Germinal center (tissue), 1 donor: ENCODE results near the gene GAGE12G.
"Not testable (repeated sequence)": the region's sequence is repeated elsewhere in the genome, so short reads cannot be mapped to it uniquely, and the experiment has no call there.

Source experiments
- DNase-seq: peaks from one replicate; pipeline ENCODE4 v3.0.0; 2012; ENCODE audit warnings: mixed read lengths, low spot score

Gene GAGE12G, protein sequence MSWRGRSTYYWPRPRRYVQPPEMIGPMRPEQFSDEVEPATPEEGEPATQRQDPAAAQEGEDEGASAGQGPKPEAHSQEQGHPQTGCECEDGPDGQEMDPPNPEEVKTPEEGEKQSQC

DNA sequence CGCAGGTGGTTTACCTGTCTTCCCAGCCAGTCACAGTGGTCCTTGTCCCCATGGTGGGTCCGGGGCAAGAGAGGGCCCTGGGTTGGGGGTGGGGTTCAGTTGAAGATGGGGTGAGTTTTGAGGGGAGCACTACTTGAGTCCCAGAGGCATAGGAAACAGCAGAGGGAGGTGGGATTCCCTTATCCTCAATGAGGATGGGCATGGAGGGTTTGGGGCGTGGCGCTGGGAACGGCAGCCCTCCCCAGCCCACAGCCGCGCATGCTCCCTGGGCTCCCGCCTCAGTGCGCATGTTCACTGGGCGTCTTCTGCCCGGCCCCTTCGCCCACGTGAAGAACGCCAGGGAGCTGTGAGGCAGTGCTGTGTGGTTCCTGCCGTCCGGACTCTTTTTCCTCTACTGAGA, at the start of gene GAGE12G:
Gene GAGE12G (plus strand): TSS at position 301 of the 400 bp plus-strand sequence. CDS start 1,155 bp downstream, outside the sequence.
- DNase-seq, result not testable (repeated sequence)

DNA sequence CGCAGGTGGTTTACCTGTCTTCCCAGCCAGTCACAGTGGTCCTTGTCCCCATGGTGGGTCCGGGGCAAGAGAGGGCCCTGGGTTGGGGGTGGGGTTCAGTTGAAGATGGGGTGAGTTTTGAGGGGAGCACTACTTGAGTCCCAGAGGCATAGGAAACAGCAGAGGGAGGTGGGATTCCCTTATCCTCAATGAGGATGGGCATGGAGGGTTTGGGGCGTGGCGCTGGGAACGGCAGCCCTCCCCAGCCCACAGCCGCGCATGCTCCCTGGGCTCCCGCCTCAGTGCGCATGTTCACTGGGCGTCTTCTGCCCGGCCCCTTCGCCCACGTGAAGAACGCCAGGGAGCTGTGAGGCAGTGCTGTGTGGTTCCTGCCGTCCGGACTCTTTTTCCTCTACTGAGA, 38.3 kb upstream of the GAGE12G start, which contains the start of gene GAGE12C:
Gene GAGE12C (plus strand): TSS at position 301 of the 400 bp plus-strand sequence. CDS start 1,155 bp downstream, outside the sequence.
- DNase-seq, result not testable (repeated sequence)

DNA sequence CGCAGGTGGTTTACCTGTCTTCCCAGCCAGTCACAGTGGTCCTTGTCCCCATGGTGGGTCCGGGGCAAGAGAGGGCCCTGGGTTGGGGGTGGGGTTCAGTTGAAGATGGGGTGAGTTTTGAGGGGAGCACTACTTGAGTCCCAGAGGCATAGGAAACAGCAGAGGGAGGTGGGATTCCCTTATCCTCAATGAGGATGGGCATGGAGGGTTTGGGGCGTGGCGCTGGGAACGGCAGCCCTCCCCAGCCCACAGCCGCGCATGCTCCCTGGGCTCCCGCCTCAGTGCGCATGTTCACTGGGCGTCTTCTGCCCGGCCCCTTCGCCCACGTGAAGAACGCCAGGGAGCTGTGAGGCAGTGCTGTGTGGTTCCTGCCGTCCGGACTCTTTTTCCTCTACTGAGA, 28.8 kb upstream of the GAGE12G start, which contains the start of gene GAGE12D:
Gene GAGE12D (plus strand): TSS at position 301 of the 400 bp plus-strand sequence. CDS start 1,155 bp downstream, outside the sequence.
- DNase-seq, result not testable (repeated sequence)

DNA sequence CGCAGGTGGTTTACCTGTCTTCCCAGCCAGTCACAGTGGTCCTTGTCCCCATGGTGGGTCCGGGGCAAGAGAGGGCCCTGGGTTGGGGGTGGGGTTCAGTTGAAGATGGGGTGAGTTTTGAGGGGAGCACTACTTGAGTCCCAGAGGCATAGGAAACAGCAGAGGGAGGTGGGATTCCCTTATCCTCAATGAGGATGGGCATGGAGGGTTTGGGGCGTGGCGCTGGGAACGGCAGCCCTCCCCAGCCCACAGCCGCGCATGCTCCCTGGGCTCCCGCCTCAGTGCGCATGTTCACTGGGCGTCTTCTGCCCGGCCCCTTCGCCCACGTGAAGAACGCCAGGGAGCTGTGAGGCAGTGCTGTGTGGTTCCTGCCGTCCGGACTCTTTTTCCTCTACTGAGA, 19.2 kb upstream of the GAGE12G start, which contains the start of gene GAGE12E:
Gene GAGE12E (plus strand): TSS at position 301 of the 400 bp plus-strand sequence. CDS start 1,155 bp downstream, outside the sequence.
- not testable (repeated sequence) for DNase-seq

DNA sequence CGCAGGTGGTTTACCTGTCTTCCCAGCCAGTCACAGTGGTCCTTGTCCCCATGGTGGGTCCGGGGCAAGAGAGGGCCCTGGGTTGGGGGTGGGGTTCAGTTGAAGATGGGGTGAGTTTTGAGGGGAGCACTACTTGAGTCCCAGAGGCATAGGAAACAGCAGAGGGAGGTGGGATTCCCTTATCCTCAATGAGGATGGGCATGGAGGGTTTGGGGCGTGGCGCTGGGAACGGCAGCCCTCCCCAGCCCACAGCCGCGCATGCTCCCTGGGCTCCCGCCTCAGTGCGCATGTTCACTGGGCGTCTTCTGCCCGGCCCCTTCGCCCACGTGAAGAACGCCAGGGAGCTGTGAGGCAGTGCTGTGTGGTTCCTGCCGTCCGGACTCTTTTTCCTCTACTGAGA, 9.7 kb upstream of the GAGE12G start, which contains the start of gene GAGE12F:
Gene GAGE12F (plus strand): TSS at position 301 of the 400 bp plus-strand sequence. CDS start 1,155 bp downstream, outside the sequence.
- DNase-seq, result not testable (repeated sequence)

DNA sequence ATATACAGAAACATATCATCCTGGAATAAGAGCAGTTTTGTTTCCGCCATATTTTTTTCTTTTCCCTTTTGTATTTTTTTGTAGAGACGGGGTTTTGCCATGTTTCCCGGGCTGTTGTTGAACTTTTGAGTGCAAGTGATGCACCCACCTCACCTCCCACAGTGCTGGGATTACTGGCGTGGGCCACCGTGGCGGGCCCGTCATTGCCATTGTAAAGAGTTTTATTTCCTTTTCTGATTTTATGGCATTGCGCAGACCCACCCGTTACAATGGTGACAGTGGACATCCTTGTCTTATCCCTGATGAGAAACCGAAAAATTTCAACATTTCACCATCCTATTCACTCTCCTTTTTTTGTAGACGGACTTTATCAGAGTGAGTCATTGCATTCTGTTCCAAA, 1.5 kb upstream of the GAGE12G start:
- not testable (repeated sequence) for DNase-seq

DNA sequence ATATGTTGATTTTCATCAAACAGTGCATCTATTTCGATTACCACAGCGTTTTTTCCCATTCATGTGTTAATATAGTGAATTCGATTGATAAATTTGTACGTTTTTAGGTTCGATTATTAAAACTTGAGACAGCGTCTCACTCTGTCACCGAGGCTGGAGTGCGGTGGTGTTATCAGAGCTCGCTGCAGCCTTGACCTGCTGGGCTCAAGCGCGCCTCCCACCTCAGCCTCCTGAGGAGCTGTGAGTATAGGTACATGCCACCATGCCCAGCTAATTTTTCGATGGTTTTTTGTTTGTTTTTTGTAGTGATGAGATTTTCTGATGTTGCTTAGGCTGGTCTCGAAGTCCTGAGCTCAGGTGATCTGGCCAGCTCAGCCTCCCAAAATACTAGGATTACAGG, 1.0 kb upstream of the GAGE12G start:
- DNase-seq, result not testable (repeated sequence)

DNA sequence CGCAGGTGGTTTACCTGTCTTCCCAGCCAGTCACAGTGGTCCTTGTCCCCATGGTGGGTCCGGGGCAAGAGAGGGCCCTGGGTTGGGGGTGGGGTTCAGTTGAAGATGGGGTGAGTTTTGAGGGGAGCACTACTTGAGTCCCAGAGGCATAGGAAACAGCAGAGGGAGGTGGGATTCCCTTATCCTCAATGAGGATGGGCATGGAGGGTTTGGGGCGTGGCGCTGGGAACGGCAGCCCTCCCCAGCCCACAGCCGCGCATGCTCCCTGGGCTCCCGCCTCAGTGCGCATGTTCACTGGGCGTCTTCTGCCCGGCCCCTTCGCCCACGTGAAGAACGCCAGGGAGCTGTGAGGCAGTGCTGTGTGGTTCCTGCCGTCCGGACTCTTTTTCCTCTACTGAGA, 9.4 kb downstream of the GAGE12G start, which contains the start of gene GAGE12H:
Gene GAGE12H (plus strand): TSS at position 301 of the 400 bp plus-strand sequence. CDS start 1,155 bp downstream, outside the sequence.
- not testable (repeated sequence) for DNase-seq

DNA sequence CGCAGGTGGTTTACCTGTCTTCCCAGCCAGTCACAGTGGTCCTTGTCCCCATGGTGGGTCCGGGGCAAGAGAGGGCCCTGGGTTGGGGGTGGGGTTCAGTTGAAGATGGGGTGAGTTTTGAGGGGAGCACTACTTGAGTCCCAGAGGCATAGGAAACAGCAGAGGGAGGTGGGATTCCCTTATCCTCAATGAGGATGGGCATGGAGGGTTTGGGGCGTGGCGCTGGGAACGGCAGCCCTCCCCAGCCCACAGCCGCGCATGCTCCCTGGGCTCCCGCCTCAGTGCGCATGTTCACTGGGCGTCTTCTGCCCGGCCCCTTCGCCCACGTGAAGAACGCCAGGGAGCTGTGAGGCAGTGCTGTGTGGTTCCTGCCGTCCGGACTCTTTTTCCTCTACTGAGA, 19.0 kb downstream of the GAGE12G start, which contains the start of gene GAGE2A:
Gene GAGE2A (plus strand): TSS at position 301 of the 400 bp plus-strand sequence. CDS start 1,155 bp downstream, outside the sequence.
- DNase-seq, result not testable (repeated sequence)

DNA sequence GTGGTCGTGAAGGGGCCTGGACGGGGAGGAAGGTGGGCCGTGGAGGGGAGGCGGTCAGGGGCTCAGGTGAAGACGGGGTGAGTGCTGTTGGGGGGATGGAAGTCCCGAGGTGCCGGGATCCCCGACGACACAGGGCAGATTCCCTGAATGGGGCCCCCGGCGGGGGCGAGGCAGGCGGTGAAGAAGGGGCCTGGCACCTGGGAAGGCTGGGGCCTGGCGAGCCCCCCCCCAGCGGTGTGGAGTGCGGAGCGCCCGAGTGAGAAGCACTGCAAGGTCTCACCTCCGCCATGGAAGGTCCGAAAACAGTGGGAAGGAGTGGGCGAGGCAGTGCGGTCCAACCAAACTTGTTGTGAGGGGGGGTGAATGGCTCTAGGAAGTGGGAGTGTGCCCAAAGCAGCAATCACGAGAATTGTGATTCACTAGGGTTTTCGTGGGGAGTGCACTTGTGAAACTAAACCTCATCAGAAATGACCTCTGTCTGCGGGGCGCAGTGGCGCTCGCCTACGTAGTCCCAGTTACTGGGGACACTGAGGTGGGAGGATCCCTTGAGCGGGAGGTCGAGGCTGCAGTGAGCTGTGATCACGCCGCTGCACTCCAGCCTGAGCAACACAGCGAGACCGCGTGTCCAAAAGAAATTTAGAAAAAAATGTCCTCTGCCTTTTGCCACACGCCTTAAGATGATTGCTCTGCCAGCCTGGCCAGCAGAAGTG, 19.7 kb downstream of the GAGE12G start:
- not testable (repeated sequence) for DNase-seq

DNA sequence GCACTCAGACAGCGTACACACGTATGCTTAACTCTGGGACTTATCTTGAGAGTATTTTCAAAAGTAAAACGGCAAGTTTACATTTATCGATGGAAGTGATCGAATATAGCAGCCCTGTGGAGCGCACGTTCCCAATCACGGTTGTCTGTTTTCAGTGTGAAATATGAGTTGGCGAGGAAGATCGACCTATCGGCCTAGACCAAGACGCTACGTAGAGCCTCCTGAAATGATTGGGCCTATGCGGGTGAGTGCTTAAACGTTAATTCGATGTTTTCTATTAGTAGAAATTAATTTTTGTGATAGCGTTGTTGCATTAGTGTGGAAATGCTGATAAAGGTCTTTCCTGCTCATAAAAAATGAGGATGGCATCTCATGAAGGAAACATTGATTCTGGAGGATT, 20.3 kb downstream of the GAGE12G start:
- not testable (repeated sequence) for DNase-seq

DNA sequence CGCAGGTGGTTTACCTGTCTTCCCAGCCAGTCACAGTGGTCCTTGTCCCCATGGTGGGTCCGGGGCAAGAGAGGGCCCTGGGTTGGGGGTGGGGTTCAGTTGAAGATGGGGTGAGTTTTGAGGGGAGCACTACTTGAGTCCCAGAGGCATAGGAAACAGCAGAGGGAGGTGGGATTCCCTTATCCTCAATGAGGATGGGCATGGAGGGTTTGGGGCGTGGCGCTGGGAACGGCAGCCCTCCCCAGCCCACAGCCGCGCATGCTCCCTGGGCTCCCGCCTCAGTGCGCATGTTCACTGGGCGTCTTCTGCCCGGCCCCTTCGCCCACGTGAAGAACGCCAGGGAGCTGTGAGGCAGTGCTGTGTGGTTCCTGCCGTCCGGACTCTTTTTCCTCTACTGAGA, 28.5 kb downstream of the GAGE12G start, which contains the start of gene GAGE1:
Gene GAGE1 (plus strand): TSS at position 301 of the 400 bp plus-strand sequence. CDS start 1,155 bp downstream, outside the sequence.
- DNase-seq, result not testable (repeated sequence)

DNA sequence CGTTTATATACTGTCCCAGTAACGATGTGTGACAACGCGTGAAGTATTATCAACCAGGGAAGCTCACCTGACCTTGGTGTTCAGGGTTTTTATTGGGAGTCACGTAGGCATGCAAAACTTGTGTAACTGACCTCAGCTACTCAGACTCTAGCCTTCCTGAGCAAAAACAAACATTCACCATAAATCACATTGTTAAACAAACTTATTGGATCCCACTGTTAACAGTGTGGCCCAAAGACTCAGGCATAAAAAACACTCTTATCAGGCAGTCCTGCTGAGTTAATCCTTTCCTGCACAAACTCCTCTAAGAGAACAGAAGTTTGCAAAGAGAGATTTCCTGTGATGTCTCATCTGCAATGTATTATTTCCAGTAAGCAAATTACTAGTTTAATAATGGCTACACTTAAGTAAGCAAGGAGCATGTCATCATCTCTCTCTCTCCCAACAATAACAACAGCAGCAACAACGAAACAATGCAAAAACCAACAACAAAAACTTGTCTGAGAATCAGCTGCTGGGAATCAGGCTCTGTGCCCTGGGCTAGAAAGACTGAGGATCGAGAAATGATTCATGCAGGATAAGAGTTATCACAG, 40.6 kb downstream of the GAGE12G start:
- no peak for DNase-seq

DNA sequence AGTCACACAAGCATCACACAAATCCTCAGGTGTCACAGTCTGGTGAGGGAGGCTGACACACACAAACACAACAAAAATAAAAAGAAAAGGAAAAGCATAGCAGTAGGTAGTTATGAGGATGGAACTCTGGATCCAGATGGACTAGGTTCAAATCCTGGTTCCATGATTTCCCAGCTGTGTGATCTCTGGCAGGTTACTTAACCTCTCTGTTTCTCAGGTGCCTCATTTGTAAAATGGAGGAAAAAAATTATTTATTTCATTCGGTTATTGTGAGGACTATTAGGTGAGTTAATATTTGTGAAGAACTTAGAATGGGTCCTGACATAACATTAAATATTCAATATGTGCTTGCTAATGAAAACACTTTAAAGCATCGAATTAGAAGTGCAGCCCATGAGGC, 48.4 kb downstream of the GAGE12G start:
- no peak for DNase-seq
